GM23338 (cell line): ENCODE results near the gene CNTNAP5. TPM values are rescaled to one million over a fixed set of nuclear protein-coding genes. Genes with fewer than 3 reads are reported as not detected.

Source experiments
- ATAC-seq: fragments of 200-7000 bp; cut with Tn5 transposase; 3 replicates; pipeline ENCODE4 v1.9.1; 2020
- DNase-seq: peaks from one replicate; pipeline ENCODE4 v3.0.0-alpha.2; 2015; ENCODE audit warnings: low spot score
- H2AFZ ChIP-seq: fragments of 200-600 bp; sonication (generic); 2 replicates; pipeline ENCODE4 v1.8.0; 2016; ENCODE audit warnings: antibody characterized with exemption, mild to moderate bottlenecking, moderate library complexity
- H3F3A ChIP-seq: fragments of 200-600 bp; sonication (generic); replicated peaks from 2 replicates; pipeline ENCODE4 v1.8.0; 2017; ENCODE audit warnings: antibody characterized with exemption, mixed run types, low read depth
- H3K27ac ChIP-seq: fragments of 200-600 bp; sonication (generic); 2 replicates; pipeline ENCODE4 v1.6.1; 2016; ENCODE audit warnings: low read depth
- H3K27me3 ChIP-seq: fragments of 200-600 bp; sonication (generic); 2 replicates; pipeline ENCODE4 v1.8.0; 2016; ENCODE audit warnings: mild to moderate bottlenecking, mixed run types, moderate library complexity; ENCODE audit not compliant: insufficient read depth
- H3K36me3 ChIP-seq: fragments of 200-600 bp; sonication (generic); 2 replicates; pipeline ENCODE4 v1.8.0; 2016; ENCODE audit warnings: mild to moderate bottlenecking; ENCODE audit not compliant: insufficient read depth
- H3K4me1 ChIP-seq: fragments of 200-600 bp; sonication (generic); 2 replicates; pipeline ENCODE4 v1.8.0; 2016; ENCODE audit warnings: mild to moderate bottlenecking, moderate library complexity; ENCODE audit not compliant: insufficient read depth
- H3K4me2 ChIP-seq: fragments of 200-600 bp; sonication (generic); 2 replicates; pipeline ENCODE4 v1.7.1; 2017; ENCODE audit warnings: mixed run types
- H3K4me3 ChIP-seq: fragments of 200-600 bp; sonication (generic); 2 replicates; pipeline ENCODE4 v1.6.1; 2016; ENCODE audit warnings: mixed run types
- H3K79me2 ChIP-seq: fragments of 200-600 bp; sonication (generic); replicated peaks from 2 replicates; pipeline ENCODE4 v1.8.0; 2017; ENCODE audit warnings: mild to moderate bottlenecking; ENCODE audit not compliant: insufficient read depth
- H3K9me2 ChIP-seq: fragments of 200-600 bp; sonication (generic); 2 replicates; pipeline ENCODE4 v1.8.0; 2017; ENCODE audit not compliant: insufficient read depth
- H4K20me1 ChIP-seq: fragments of 200-600 bp; sonication (generic); replicated peaks from 2 replicates; pipeline ENCODE4 v1.8.0; 2017; ENCODE audit warnings: mild to moderate bottlenecking; ENCODE audit not compliant: insufficient read depth
- H3K27ac Mint-ChIP-seq: 2 replicates; pipeline ENCODE4 v1.8.0; 2020; ENCODE audit warnings: inconsistent platforms, mild to moderate bottlenecking, moderate library complexity, mixed read lengths
- H3K27me3 Mint-ChIP-seq: 3 replicates; pipeline ENCODE4 v1.8.0; 2022; ENCODE audit warnings: low read depth, mild to moderate bottlenecking, moderate library complexity, mixed read lengths, inconsistent platforms; ENCODE audit not compliant: insufficient read depth, poor library complexity
- H3K36me3 Mint-ChIP-seq: 3 replicates; pipeline ENCODE4 v1.8.0; 2021; ENCODE audit warnings: low read depth, mild to moderate bottlenecking, inconsistent platforms, moderate library complexity, mixed read lengths
- H3K4me1 Mint-ChIP-seq: 3 replicates; pipeline ENCODE4 v1.8.0; 2020; ENCODE audit warnings: mild to moderate bottlenecking, inconsistent platforms, mixed read lengths
- H3K4me3 Mint-ChIP-seq: 3 replicates; pipeline ENCODE4 v1.8.0; 2021; ENCODE audit warnings: moderate library complexity, mild to moderate bottlenecking, inconsistent platforms, mixed read lengths
- H3K9me3 Mint-ChIP-seq: 3 replicates; pipeline ENCODE4 v1.8.0; 2020; ENCODE audit warnings: moderate library complexity, mild to moderate bottlenecking, inconsistent platforms, mixed read lengths
- CREB1 ChIP-seq: fragments of 250-450 bp; sonication (Bioruptor Pico); IDR thresholded peaks from 2 replicates; pipeline ENCODE4 v1.5.0; 2020; ENCODE audit warnings: low read depth, mild to moderate bottlenecking, moderate library complexity
- EZH2 ChIP-seq: fragments of 200-600 bp; sonication (generic); IDR thresholded peaks from one replicate; pipeline ENCODE4 v1.8.0; 2017; ENCODE audit warnings: antibody characterized with exemption, mild to moderate bottlenecking, low read depth; ENCODE audit not compliant: unreplicated experiment
- EZH2phosphoT487 ChIP-seq: fragments of 200-600 bp; sonication (generic); IDR thresholded peaks from one replicate; pipeline ENCODE4 v1.8.1; 2018; ENCODE audit warnings: antibody characterized with exemption; ENCODE audit not compliant: unreplicated experiment
- JUNB ChIP-seq: IDR thresholded peaks from one replicate; pipeline ENCODE4 v1.6.1; 2016; ENCODE audit warnings: antibody characterized with exemption; ENCODE audit not compliant: unreplicated experiment
- NANOG ChIP-seq: IDR thresholded peaks from 2 replicates; pipeline ENCODE4 v1.6.1; 2016; ENCODE audit warnings: antibody characterized with exemption, borderline replicate concordance
- POLR2AphosphoS5 ChIP-seq: IDR thresholded peaks from 2 replicates; pipeline ENCODE4 v1.6.1; 2016; ENCODE audit warnings: antibody characterized with exemption, low read depth
- STAT1 ChIP-seq: IDR thresholded peaks from one replicate; pipeline ENCODE4 v1.6.1; 2016; ENCODE audit warnings: antibody characterized with exemption; ENCODE audit not compliant: unreplicated experiment
- ZNF114 ChIP-seq: fragments of 250-450 bp; sonication (Bioruptor Pico); IDR thresholded peaks from 2 replicates; pipeline ENCODE4 v1.5.0; 2020; ENCODE audit warnings: mild to moderate bottlenecking, moderate library complexity
- ZNF331 ChIP-seq: fragments of 250-450 bp; sonication (Bioruptor Pico); IDR thresholded peaks from 2 replicates; pipeline ENCODE4 v1.5.0; 2020; ENCODE audit warnings: low read depth, mild to moderate bottlenecking, moderate library complexity
- polyA plus RNA-seq: library from polyadenylated mRNA; unstranded; fragments of >200 nt; fragmentation: Nextera tagmentation; extraction: Ambion mirVana; gene quantifications from 2 replicates; pipeline ENCODE4 v1.2.1, GENCODE V29; 2016
- total RNA-seq: library from RNA; depleted of rRNA; stranded (reverse); fragments of >200 nt; shearing (Covaris generic); gene quantifications from 2 replicates; pipeline ENCODE4 v1.2.3, GENCODE V29; 2014
- TF ChIP-seq, protein P1 (sequence below), 2 experiments: fragments of 200-600 bp in 1 of 2; sonication (generic) in 1 of 2; conservative IDR thresholded peaks; 2 replicates each; pipeline versions ENCODE4 v1.5.1 to v1.6.1; 2016 to 2017; ENCODE audit warnings: antibody characterized with exemption in 2 of 2, low read depth in 2 of 2, mild to moderate bottlenecking in 2 of 2, moderate library complexity in 1 of 2
- TF ChIP-seq, protein P2 (sequence below): fragments of 250-450 bp; sonication (Bioruptor Pico); IDR thresholded peaks from 2 replicates; pipeline ENCODE4 v1.5.0; 2020; ENCODE audit warnings: mild to moderate bottlenecking, moderate library complexity
- TF ChIP-seq, protein P3 (sequence below): IDR thresholded peaks from 2 replicates; pipeline ENCODE4 v1.6.1; 2016; ENCODE audit warnings: antibody characterized with exemption
- TF ChIP-seq, protein P4 (sequence below): IDR thresholded peaks from one replicate; pipeline ENCODE4 v1.6.1; 2018; ENCODE audit warnings: antibody characterized with exemption; ENCODE audit not compliant: unreplicated experiment

CNTNAP5 gene
- total and polyA plus RNA-seq, 2 experiments from 2014 or later, result 0.49 to 0.50 TPM

DNA sequence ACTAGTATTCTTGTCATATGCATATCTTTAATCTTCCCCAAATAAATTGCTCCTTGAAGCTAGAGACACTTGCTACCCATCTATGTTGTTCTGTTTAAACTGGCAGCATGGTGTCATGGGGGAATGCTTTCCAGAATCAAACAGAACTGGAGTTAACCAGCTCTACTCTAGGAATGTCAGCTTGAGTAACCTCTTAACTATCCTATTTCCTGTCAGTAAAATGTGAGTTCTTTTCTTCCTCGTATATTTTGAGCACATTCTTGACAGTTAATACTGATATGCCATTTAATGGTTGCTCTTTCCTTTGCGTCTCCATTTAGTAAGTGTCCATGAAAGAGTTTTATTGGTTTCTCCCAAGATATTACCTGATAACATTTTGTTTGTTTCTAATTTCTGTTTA, 23.0 kb downstream of the CNTNAP5 start:
- no peak for TF ChIP-seq NANOG
- TF ChIP-seq EZH2phosphoT487, result no peak
- TF ChIP-seq EZH2, result no peak
- TF ChIP-seq CREB1, result no peak
- TF ChIP-seq STAT1, result no peak
- TF ChIP-seq, protein P1, sequence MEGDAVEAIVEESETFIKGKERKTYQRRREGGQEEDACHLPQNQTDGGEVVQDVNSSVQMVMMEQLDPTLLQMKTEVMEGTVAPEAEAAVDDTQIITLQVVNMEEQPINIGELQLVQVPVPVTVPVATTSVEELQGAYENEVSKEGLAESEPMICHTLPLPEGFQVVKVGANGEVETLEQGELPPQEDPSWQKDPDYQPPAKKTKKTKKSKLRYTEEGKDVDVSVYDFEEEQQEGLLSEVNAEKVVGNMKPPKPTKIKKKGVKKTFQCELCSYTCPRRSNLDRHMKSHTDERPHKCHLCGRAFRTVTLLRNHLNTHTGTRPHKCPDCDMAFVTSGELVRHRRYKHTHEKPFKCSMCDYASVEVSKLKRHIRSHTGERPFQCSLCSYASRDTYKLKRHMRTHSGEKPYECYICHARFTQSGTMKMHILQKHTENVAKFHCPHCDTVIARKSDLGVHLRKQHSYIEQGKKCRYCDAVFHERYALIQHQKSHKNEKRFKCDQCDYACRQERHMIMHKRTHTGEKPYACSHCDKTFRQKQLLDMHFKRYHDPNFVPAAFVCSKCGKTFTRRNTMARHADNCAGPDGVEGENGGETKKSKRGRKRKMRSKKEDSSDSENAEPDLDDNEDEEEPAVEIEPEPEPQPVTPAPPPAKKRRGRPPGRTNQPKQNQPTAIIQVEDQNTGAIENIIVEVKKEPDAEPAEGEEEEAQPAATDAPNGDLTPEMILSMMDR (conservative IDR thresholded peaks at IDR 0.05; ENCODE audit: low read depth in 2 of 2), result no peak
- no peak for TF ChIP-seq POLR2AphosphoS5
- TF ChIP-seq JUNB, result no peak
- TF ChIP-seq, protein P2, sequence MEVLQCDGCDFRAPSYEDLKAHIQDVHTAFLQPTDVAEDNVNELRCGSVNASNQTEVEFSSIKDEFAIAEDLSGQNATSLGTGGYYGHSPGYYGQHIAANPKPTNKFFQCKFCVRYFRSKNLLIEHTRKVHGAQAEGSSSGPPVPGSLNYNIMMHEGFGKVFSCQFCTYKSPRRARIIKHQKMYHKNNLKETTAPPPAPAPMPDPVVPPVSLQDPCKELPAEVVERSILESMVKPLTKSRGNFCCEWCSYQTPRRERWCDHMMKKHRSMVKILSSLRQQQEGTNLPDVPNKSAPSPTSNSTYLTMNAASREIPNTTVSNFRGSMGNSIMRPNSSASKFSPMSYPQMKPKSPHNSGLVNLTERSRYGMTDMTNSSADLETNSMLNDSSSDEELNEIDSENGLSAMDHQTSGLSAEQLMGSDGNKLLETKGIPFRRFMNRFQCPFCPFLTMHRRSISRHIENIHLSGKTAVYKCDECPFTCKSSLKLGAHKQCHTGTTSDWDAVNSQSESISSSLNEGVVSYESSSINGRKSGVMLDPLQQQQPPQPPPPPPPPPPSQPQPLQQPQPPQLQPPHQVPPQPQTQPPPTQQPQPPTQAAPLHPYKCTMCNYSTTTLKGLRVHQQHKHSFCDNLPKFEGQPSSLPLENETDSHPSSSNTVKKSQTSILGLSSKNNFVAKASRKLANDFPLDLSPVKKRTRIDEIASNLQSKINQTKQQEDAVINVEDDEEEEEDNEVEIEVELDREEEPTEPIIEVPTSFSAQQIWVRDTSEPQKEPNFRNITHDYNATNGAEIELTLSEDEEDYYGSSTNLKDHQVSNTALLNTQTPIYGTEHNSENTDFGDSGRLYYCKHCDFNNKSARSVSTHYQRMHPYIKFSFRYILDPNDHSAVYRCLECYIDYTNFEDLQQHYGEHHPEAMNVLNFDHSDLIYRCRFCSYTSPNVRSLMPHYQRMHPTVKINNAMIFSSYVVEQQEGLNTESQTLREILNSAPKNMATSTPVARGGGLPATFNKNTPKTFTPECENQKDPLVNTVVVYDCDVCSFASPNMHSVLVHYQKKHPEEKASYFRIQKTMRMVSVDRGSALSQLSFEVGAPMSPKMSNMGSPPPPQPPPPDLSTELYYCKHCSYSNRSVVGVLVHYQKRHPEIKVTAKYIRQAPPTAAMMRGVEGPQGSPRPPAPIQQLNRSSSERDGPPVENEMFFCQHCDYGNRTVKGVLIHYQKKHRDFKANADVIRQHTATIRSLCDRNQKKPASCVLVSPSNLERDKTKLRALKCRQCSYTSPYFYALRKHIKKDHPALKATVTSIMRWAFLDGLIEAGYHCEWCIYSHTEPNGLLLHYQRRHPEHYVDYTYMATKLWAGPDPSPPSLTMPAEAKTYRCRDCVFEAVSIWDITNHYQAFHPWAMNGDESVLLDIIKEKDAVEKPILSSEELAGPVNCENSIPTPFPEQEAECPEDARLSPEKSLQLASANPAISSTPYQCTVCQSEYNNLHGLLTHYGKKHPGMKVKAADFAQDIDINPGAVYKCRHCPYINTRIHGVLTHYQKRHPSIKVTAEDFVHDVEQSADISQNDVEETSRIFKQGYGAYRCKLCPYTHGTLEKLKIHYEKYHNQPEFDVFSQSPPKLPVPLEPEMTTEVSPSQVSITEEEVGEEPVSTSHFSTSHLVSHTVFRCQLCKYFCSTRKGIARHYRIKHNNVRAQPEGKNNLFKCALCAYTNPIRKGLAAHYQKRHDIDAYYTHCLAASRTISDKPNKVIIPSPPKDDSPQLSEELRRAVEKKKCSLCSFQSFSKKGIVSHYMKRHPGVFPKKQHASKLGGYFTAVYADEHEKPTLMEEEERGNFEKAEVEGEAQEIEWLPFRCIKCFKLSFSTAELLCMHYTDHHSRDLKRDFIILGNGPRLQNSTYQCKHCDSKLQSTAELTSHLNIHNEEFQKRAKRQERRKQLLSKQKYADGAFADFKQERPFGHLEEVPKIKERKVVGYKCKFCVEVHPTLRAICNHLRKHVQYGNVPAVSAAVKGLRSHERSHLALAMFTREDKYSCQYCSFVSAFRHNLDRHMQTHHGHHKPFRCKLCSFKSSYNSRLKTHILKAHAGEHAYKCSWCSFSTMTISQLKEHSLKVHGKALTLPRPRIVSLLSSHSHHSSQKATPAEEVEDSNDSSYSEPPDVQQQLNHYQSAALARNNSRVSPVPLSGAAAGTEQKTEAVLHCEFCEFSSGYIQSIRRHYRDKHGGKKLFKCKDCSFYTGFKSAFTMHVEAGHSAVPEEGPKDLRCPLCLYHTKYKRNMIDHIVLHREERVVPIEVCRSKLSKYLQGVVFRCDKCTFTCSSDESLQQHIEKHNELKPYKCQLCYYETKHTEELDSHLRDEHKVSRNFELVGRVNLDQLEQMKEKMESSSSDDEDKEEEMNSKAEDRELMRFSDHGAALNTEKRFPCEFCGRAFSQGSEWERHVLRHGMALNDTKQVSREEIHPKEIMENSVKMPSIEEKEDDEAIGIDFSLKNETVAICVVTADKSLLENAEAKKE (CRISPR knock-in tag), result no peak
- no peak for TF ChIP-seq ZNF114 (CRISPR knock-in tag)
- TF ChIP-seq, protein P3, sequence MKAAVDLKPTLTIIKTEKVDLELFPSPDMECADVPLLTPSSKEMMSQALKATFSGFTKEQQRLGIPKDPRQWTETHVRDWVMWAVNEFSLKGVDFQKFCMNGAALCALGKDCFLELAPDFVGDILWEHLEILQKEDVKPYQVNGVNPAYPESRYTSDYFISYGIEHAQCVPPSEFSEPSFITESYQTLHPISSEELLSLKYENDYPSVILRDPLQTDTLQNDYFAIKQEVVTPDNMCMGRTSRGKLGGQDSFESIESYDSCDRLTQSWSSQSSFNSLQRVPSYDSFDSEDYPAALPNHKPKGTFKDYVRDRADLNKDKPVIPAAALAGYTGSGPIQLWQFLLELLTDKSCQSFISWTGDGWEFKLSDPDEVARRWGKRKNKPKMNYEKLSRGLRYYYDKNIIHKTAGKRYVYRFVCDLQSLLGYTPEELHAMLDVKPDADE, result no peak
- TF ChIP-seq, protein P4, sequence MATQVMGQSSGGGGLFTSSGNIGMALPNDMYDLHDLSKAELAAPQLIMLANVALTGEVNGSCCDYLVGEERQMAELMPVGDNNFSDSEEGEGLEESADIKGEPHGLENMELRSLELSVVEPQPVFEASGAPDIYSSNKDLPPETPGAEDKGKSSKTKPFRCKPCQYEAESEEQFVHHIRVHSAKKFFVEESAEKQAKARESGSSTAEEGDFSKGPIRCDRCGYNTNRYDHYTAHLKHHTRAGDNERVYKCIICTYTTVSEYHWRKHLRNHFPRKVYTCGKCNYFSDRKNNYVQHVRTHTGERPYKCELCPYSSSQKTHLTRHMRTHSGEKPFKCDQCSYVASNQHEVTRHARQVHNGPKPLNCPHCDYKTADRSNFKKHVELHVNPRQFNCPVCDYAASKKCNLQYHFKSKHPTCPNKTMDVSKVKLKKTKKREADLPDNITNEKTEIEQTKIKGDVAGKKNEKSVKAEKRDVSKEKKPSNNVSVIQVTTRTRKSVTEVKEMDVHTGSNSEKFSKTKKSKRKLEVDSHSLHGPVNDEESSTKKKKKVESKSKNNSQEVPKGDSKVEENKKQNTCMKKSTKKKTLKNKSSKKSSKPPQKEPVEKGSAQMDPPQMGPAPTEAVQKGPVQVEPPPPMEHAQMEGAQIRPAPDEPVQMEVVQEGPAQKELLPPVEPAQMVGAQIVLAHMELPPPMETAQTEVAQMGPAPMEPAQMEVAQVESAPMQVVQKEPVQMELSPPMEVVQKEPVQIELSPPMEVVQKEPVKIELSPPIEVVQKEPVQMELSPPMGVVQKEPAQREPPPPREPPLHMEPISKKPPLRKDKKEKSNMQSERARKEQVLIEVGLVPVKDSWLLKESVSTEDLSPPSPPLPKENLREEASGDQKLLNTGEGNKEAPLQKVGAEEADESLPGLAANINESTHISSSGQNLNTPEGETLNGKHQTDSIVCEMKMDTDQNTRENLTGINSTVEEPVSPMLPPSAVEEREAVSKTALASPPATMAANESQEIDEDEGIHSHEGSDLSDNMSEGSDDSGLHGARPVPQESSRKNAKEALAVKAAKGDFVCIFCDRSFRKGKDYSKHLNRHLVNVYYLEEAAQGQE, result no peak
- no peak for TF ChIP-seq ZNF331 (CRISPR knock-in tag)
- Histone ChIP-seq H3K4me1 (peaks cover 40% of the 10 kb centered on the region), H3K79me2 (no peaks in the 10 kb centered on the region), H3F3A (0 out of 2 replicates have a peak, but pooled peaks cover 3% of the 10 kb centered on the region), H3K4me2 (no peak overlapping the region), H4K20me1 (no peaks in the 10 kb centered on the region), H3K27me3 (no peaks in the 10 kb centered on the region), H2AFZ (no peak overlapping the region), H3K36me3 (no peaks in the 10 kb centered on the region), H3K27ac (no peak overlapping the region), H3K9me2 (peaks cover 16% of the 10 kb centered on the region), H3K4me3 (no peak overlapping the region)
- Mint-ChIP-seq H3K9me3 (no peaks in the 10 kb centered on the region; the same call in 2 of the 3 replicates), H3K27me3 (peaks cover 9% of the 10 kb centered on the region), H3K36me3 (peaks cover 8% of the 10 kb centered on the region; the same call in 2 of the 3 replicates), H3K4me3 (no peak overlapping the region), H3K27ac (no peak overlapping the region), H3K4me1 (peaks cover 37% of the 10 kb centered on the region)
- ATAC-seq, result no peak
- peak; percentile 16 for DNase-seq
